ENCODE results near the gene WFDC12.
"Not testable (repeated sequence)": the region's sequence is repeated elsewhere in the genome, so short reads cannot be mapped to it uniquely, and the experiment has no call there.

Gene WFDC12

DNA sequence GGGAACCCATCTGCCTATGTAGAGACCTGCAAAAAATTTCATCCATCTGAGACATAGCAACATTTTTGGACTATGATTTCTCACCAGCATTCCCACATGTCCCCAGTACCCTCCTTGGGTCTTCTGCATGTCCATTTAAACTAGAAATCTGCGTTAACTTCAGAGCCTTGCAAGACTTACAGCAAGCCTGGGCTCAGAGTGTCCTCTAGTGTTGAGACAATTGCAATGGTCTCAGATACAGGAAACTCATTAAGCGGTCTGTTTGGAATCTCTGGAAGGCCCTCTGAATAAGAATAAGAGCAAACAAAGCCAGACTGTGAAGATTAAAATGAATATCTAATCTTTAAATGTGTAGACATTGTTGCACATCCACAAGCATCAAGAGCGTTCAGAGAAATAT, 29.9 kb upstream of the WFDC12 start:
- TF ChIP-seq, protein P1, sequence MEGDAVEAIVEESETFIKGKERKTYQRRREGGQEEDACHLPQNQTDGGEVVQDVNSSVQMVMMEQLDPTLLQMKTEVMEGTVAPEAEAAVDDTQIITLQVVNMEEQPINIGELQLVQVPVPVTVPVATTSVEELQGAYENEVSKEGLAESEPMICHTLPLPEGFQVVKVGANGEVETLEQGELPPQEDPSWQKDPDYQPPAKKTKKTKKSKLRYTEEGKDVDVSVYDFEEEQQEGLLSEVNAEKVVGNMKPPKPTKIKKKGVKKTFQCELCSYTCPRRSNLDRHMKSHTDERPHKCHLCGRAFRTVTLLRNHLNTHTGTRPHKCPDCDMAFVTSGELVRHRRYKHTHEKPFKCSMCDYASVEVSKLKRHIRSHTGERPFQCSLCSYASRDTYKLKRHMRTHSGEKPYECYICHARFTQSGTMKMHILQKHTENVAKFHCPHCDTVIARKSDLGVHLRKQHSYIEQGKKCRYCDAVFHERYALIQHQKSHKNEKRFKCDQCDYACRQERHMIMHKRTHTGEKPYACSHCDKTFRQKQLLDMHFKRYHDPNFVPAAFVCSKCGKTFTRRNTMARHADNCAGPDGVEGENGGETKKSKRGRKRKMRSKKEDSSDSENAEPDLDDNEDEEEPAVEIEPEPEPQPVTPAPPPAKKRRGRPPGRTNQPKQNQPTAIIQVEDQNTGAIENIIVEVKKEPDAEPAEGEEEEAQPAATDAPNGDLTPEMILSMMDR (IDR thresholded peaks at IDR 0.05; ENCODE audit: borderline replicate concordance, insufficient read depth, low read depth, low read length): no peak
- H3K4me3 ChIP-seq (ENCODE audit: low read depth, low read length): no peak overlapping the region

DNA sequence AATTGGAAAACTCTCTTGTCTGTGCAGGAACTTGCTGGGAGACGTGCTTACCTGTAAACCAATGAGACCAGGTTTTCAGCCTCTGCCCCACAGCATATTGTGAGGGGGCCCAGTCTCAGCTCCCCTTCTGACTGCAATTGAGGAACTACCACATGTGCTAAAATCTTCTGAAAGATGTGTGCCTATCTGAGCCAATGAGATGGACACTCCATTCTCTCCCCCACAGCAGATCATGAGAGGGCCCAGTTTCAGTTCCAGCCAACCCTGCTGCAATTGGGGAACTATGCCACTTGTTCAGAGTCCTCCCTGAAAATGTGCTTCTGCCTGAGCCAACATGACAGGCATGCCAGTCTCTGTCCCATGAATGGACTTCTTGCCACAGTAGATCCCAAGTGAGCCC, 29.5 kb upstream of the WFDC12 start:
- TF ChIP-seq, protein P1 (IDR thresholded peaks at IDR 0.05; ENCODE audit: borderline replicate concordance, insufficient read depth, low read depth, low read length): no peak
- H3K4me3 ChIP-seq (ENCODE audit: low read depth, low read length): no peak overlapping the region

DNA sequence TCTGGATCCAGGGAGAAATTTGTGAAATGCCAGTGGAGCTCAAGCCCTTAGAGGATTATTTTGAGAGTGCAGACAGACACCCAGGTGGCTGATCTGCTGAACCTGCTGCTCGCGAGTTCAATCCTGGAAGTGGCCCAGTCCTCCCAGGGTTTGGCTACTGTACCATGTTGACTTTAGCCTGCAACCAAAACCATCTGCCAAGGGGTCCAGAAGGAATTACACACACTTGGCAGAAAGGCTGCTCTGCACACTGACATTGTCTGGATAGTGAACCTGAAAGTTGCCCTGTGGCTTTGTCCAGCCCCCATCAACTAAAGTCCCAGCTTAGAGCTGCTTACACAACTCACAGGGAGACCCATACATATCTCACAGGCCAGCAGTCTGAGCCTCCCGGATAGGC, 28.9 kb upstream of the WFDC12 start:
- H3K4me3 ChIP-seq (ENCODE audit: low read depth, low read length): no peak overlapping the region
- TF ChIP-seq, protein P1 (IDR thresholded peaks at IDR 0.05; ENCODE audit: borderline replicate concordance, insufficient read depth, low read depth, low read length): no peak

DNA sequence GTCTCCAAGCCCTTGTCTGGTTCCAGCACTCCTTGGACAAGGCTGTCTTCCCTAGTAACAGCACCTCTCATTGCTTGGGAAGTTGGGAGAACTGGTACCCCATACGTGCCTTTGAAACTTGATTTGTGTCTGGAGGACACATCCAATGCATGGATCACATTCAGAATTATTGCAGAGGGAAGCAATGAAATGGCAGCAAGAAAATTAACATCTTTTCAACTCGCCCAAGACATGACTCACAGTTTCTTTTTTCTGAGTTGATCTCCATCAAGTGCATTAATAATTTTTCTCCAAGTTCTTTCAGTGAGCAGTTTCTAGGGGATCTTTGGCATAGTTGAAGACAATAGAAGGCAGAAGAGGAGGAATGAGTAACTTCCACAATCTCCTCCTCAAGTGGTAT, 28.1 kb upstream of the WFDC12 start:
- TF ChIP-seq, protein P1 (IDR thresholded peaks at IDR 0.05; ENCODE audit: borderline replicate concordance, insufficient read depth, low read depth, low read length): no peak

DNA sequence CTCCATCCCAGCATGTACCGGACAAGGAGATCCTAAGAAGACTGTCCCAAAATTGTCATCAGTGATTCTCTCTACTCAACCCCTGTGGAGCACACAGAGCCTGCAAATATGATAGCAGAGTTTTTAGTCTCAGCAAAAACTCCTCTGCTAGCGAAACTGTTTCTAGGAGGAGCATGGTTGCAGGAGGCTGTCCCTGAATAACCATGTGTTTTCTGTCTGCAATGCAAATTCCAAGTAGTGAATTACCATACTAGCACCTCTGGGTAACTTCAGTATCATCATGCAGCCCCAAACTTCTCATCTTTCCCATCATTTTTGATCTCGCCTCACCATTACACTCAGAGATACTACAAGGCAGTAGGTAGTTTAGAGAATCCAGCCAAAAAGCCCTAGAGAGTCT, 24.8 kb upstream of the WFDC12 start:
- TF ChIP-seq, protein P1 (IDR thresholded peaks at IDR 0.05; ENCODE audit: borderline replicate concordance, insufficient read depth, low read depth, low read length): no peak
- no peak overlapping the region for H3K4me3 ChIP-seq (ENCODE audit: low read depth, low read length)

More for the DNA sequence above, 28.1 kb upstream of the WFDC12 start:
- no peak overlapping the region for H3K4me3 ChIP-seq (ENCODE audit: low read depth, low read length)

DNA sequence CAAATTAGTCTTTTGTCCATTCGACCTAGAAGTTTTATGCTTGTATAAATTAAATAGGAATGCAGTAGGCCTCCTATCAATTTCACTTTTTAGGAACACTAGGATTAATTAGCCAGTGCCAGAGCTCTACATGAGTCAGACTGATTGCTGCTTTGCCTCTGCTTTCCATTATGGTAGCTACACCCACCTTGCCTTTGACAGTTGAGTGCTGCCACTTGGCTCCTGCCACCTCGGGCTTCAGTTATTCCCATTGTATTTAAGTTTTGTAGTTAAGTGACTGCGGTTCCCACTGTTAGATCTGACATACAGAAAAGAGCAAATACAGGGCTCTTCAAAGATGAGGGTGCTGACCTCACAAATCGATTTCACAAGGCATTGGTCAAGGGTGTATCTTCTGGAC, 16.6 kb upstream of the WFDC12 start:
- TF ChIP-seq, protein P1 (IDR thresholded peaks at IDR 0.05; ENCODE audit: borderline replicate concordance, insufficient read depth, low read depth, low read length): no peak
- no peak overlapping the region for H3K4me3 ChIP-seq (ENCODE audit: low read depth, low read length)

DNA sequence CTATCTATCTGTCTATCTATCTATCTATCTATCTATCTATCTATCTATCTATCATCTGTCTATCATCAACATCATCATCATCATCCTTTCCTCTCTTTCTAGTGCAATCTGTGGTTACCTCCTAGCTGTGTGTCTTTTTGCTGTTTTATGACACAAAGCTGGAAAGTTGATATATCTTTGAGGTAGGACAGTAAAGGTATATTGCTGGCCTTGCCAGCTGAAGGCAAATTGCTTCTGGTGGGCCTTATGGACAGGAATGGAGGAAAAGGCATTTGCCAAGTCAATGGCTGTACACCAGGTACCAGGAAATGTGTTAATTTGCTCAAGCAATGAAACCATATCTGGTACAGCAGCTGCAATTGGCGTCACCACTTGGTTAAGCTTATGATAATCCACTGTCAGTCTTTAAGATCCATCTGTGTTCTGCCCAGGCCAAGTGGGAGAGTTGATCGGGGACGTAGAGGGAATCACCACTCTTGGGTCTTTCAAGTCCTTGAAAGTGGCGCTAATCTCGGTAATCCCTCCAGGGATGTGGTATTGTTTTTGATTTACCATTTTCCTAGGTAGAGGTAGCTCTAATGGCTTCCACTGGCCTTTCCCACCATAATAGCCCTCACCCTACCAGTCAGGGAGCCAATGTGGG, 15.6 kb upstream of the WFDC12 start:
- not testable (repeated sequence) for H3K4me3 ChIP-seq (ENCODE audit: low read depth, low read length)

Data from GM12875 (cell line).